ENCODE data around the gene OR52B6. TPM values are rescaled to one million over a fixed set of nuclear protein-coding genes. Genes with fewer than 3 reads are reported as not detected.

Gene OR52B6, protein sequence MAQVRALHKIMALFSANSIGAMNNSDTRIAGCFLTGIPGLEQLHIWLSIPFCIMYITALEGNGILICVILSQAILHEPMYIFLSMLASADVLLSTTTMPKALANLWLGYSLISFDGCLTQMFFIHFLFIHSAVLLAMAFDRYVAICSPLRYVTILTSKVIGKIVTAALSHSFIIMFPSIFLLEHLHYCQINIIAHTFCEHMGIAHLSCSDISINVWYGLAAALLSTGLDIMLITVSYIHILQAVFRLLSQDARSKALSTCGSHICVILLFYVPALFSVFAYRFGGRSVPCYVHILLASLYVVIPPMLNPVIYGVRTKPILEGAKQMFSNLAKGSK
- total RNA-seq: not detected
- not detected for polyA plus RNA-seq

DNA sequence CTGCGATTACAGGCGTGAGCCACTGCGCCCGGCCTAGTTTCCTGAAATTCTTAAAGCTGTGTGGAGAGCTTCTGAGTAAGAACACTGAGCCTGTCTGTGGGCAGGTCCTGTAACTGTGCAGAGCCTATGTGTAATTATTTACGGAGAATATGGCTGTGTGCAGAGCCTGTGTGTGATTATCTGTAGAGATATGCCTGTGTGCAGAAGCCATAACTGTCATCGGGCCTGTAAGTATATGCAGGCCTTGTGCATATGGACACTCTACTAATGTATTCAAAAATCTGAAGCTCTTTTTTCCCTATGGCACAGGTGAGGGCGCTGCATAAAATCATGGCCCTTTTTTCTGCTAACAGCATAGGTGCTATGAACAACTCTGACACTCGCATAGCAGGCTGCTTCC is at the start of gene OR52B6:
Gene OR52B6, plus strand, starts transcription at position 301 of the 400 bp plus-strand sequence. Its CDS starts 0 bp downstream, at position 301.
- Histone ChIP-seq H3K27ac (ENCODE audit: low read depth, low read length) (no peak within 1 kb of the TSS), H3K36me3 (ENCODE audit: insufficient read depth, low read length) (no peaks in the 10 kb centered on the region), H3K4me1 (ENCODE audit: insufficient read depth, low read length) (no peaks in the 10 kb centered on the region), H3K9me3 (ENCODE audit: control insufficient read depth in 1 of 2, low read length in 2 of 2) (no peaks in the 10 kb centered on the region), H3K4me3 (ENCODE audit: low read length in 2 of 2) (no peak within 1 kb of the TSS), H3K27me3 (ENCODE audit: insufficient read depth, low read length) (no peaks in the 10 kb centered on the region)
- Mint-ChIP-seq H3K9me3 (peaks cover 0 to 5% (median 0%) of the 10 kb centered on the region in 8 donors), H3K27me3 (peaks cover 0 to 1% of the 10 kb centered on the region in 2 donors), H3K4me1 (no peaks in the 10 kb centered on the region), H3K27ac (no peak within 1 kb of the TSS), H3K4me3 (no peak within 1 kb of the TSS), H3K36me3 (no peaks in the 10 kb centered on the region)
- CTCF ChIA-PET (ENCODE audit: partially characterized antibody): no interaction called here
- POLR2A ChIA-PET (ENCODE audit: partially characterized antibody): no interaction called here
- intact Hi-C loops (cut with micrococcal nuclease): no loop called here
- no peak for DNase-seq

DNA sequence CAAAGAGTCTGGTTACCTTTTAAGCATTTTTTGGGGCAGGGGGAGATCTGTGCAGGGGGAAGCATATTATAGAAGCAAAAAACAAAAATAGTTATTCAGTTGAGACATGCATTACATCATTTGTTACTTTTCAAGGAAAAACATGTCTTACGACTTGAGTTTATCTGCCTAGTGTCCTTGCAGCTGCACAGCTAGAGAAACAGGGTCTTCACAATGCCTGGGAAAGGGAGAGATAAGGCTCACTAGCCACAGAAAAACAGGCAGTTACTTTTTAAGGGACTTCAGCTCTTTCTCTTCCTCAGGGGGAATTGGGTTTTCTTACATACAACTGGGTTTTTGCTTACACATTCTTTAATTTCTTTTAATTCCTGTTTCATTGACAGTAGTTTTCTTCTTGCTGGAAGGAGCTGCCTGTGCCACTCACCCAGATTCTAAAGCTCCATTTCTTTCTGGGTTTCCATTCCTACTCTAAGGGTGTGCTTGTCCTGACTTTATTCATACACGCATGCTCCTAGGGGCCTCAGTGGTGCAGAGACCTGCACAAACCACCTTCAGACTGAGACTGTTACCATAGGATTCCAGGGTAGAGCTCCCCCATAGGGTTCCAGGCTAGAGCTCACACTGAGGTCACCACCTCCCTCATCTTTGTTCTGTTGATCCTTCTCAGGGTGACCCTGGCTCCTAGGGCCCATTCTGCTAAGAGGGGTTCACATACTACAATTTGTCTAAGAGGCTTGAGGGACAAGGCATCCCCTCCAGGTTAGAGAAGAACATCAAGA is 49.4 kb upstream of the OR52B6 start:
- POLR2A ChIA-PET (ENCODE audit: partially characterized antibody): no interaction called here
- no peaks in the 10 kb centered on the region for H3K4me1 Mint-ChIP-seq
- no peaks in the 10 kb centered on the region for H3K4me1 ChIP-seq (ENCODE audit: insufficient read depth, low read length)
- H3K4me3 Mint-ChIP-seq: no peak overlapping the region
- no peak for DNase-seq
- H3K27ac ChIP-seq (ENCODE audit: low read depth, low read length): no peak overlapping the region
- no peak overlapping the region for H3K4me3 ChIP-seq (ENCODE audit: low read length in 2 of 2)
- no peak overlapping the region for H3K27ac Mint-ChIP-seq
- intact Hi-C loops (cut with micrococcal nuclease): no loop called here
- CTCF ChIA-PET (ENCODE audit: partially characterized antibody): no interaction called here
- no peaks in the 10 kb centered on the region for H3K27me3 ChIP-seq (ENCODE audit: insufficient read depth, low read length)
- no peaks in the 10 kb centered on the region for H3K9me3 Mint-ChIP-seq
- H3K36me3 ChIP-seq (ENCODE audit: insufficient read depth, low read length): no peaks in the 10 kb centered on the region
- peaks cover 2 to 3% of the 10 kb centered on the region in 2 donors for H3K27me3 Mint-ChIP-seq
- H3K36me3 Mint-ChIP-seq: no peaks in the 10 kb centered on the region
- H3K9me3 ChIP-seq (ENCODE audit: control insufficient read depth in 1 of 2, low read length in 2 of 2): no peaks in the 10 kb centered on the region

DNA sequence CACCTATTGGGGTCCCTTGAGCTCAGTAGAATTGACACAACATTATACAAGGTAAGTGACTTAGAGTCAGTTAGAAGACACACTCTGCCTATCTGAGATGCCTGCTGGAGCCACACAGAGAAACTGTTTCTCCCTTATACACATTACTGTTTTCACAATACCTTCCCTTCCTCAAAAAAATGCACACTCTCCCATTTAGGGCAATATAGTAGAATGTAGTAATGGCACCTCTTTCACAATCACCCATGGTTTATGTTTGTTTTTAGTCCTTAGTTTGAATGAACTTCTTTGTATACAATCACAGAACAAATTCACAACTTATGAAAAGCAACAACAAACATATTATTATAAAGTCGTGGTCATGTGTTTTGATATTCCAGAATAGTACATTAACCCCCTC is 46.6 kb upstream of the OR52B6 start:
- H3K36me3 ChIP-seq (ENCODE audit: insufficient read depth, low read length): no peaks in the 10 kb centered on the region
- Mint-ChIP-seq H3K27me3 (peaks cover 0 to 3% of the 10 kb centered on the region in 2 donors), H3K36me3 (no peaks in the 10 kb centered on the region), H3K4me3 (no peak overlapping the region), H3K9me3 (peaks cover 0 to 11% (median 3%) of the 10 kb centered on the region in 8 donors), H3K4me1 (no peaks in the 10 kb centered on the region), H3K27ac (no peak overlapping the region)
- CTCF ChIA-PET (ENCODE audit: partially characterized antibody): no interaction called here
- H3K9me3 ChIP-seq (ENCODE audit: control insufficient read depth in 1 of 2, low read length in 2 of 2): no peaks in the 10 kb centered on the region
- no peak overlapping the region for H3K27ac ChIP-seq (ENCODE audit: low read depth, low read length)
- DNase-seq: no peak
- no peaks in the 10 kb centered on the region for H3K27me3 ChIP-seq (ENCODE audit: insufficient read depth, low read length)
- POLR2A ChIA-PET (ENCODE audit: partially characterized antibody): no interaction called here
- H3K4me1 ChIP-seq (ENCODE audit: insufficient read depth, low read length): no peaks in the 10 kb centered on the region
- intact Hi-C loops (cut with micrococcal nuclease): no loop called here
- no peak overlapping the region for H3K4me3 ChIP-seq (ENCODE audit: low read length in 2 of 2)

DNA sequence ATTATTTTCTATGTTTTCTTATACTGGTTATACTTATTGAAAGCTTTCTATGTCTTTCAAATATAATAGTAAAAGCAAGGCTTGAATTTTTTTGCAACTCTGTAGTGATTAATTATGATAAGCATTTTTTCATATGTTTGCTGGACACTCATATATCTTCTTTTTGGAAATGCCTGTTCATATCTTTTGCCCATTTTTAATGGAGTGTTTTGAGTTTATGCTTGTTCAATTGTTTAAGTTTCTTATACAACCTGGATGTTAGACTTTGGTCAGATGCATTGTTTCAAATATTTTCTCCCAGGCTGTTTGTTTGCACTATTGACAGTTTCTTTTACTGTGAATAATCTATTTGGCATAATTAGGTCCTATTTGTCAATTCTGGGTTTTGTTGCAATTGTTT is 44.2 kb upstream of the OR52B6 start:
- Histone ChIP-seq H3K27ac (ENCODE audit: low read depth, low read length) (no peak overlapping the region), H3K36me3 (ENCODE audit: insufficient read depth, low read length) (no peaks in the 10 kb centered on the region), H3K27me3 (ENCODE audit: insufficient read depth, low read length) (no peaks in the 10 kb centered on the region), H3K4me3 (ENCODE audit: low read length in 2 of 2) (no peak overlapping the region), H3K9me3 (ENCODE audit: control insufficient read depth in 1 of 2, low read length in 2 of 2) (no peaks in the 10 kb centered on the region), H3K4me1 (ENCODE audit: insufficient read depth, low read length) (no peaks in the 10 kb centered on the region)
- H3K27ac Mint-ChIP-seq: no peak overlapping the region
- intact Hi-C loops (cut with micrococcal nuclease): no loop called here
- peaks cover 0 to 11% (median 3%) of the 10 kb centered on the region in 8 donors for H3K9me3 Mint-ChIP-seq
- POLR2A ChIA-PET (ENCODE audit: partially characterized antibody): no interaction called here
- H3K4me1 Mint-ChIP-seq: no peaks in the 10 kb centered on the region
- DNase-seq: no peak
- no peak overlapping the region for H3K4me3 Mint-ChIP-seq
- H3K36me3 Mint-ChIP-seq: no peaks in the 10 kb centered on the region
- CTCF ChIA-PET (ENCODE audit: partially characterized antibody): no interaction called here
- H3K27me3 Mint-ChIP-seq: peaks cover 1 to 3% of the 10 kb centered on the region in 2 donors

DNA sequence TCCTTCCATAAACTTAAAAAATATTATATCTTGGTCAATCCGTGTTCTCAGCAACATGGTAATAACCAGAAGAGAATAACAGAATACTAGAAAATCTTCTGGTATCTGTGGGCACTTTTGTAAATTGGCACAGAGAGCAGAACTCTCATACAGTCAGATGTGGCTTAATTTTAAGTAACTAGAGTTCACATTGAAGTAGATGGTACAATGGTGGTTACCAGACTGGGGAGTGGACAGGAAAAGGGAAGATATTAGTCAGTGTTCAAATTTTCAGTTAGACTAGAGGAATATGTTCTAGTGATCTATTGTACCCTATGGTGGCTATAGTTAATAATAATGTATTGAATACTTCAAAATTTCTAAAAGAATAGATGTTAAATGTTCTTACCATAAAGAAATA is 39.2 kb upstream of the OR52B6 start:
- H3K4me3 Mint-ChIP-seq: no peak overlapping the region
- H3K27me3 Mint-ChIP-seq: peaks cover 1% of the 10 kb centered on the region in 2 donors
- Histone ChIP-seq H3K36me3 (ENCODE audit: insufficient read depth, low read length) (no peaks in the 10 kb centered on the region), H3K4me3 (ENCODE audit: low read length in 2 of 2) (no peak overlapping the region), H3K27me3 (ENCODE audit: insufficient read depth, low read length) (no peaks in the 10 kb centered on the region), H3K27ac (ENCODE audit: low read depth, low read length) (no peak overlapping the region), H3K4me1 (ENCODE audit: insufficient read depth, low read length) (no peaks in the 10 kb centered on the region), H3K9me3 (ENCODE audit: control insufficient read depth in 1 of 2, low read length in 2 of 2) (no peaks in the 10 kb centered on the region)
- CTCF ChIA-PET (ENCODE audit: partially characterized antibody): no interaction called here
- no peak for DNase-seq
- H3K27ac Mint-ChIP-seq: no peak overlapping the region
- H3K4me1 Mint-ChIP-seq: no peaks in the 10 kb centered on the region
- H3K9me3 Mint-ChIP-seq: peaks cover 0 to 11% (median 3%) of the 10 kb centered on the region in 8 donors
- H3K36me3 Mint-ChIP-seq: no peaks in the 10 kb centered on the region
- POLR2A ChIA-PET (ENCODE audit: partially characterized antibody): no interaction called here
- intact Hi-C loops (cut with micrococcal nuclease): no loop called here

DNA sequence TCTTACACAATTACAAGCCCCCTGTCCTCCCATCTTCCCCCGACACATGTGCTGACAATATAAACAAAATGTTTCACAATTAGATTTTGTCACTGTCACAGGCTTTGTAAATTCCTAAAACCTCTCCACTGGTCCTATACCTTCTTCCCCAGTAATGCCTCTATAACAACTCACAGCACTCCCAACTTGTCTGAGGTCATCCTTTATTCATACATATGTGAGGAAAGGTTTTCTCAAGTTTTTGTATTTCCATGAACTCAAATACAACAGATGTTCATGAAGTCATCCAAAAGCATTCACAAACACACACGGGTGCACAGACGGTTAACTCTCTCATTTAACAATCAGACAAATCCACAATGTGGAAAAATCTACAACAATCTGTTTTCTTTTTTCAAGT is 34.2 kb upstream of the OR52B6 start:
- H3K4me1 ChIP-seq (ENCODE audit: insufficient read depth, low read length): no peaks in the 10 kb centered on the region
- no peaks in the 10 kb centered on the region for H3K4me1 Mint-ChIP-seq
- H3K27me3 Mint-ChIP-seq: peaks cover under 1 to 4% of the 10 kb centered on the region in 2 donors
- H3K4me3 ChIP-seq (ENCODE audit: low read length in 2 of 2): no peak overlapping the region
- no peak overlapping the region for H3K27ac ChIP-seq (ENCODE audit: low read depth, low read length)
- ChIA-PET CTCF (ENCODE audit: partially characterized antibody) (no interaction called here), POLR2A (ENCODE audit: partially characterized antibody) (no interaction called here)
- H3K9me3 ChIP-seq (ENCODE audit: control insufficient read depth in 1 of 2, low read length in 2 of 2): no peaks in the 10 kb centered on the region
- DNase-seq: no peak
- no peak overlapping the region for H3K27ac Mint-ChIP-seq
- H3K27me3 ChIP-seq (ENCODE audit: insufficient read depth, low read length): no peaks in the 10 kb centered on the region
- intact Hi-C loops (cut with micrococcal nuclease): no loop called here
- H3K9me3 Mint-ChIP-seq: peaks cover 0 to under 1% (median 0%) of the 10 kb centered on the region in 8 donors
- H3K36me3 ChIP-seq (ENCODE audit: insufficient read depth, low read length): no peaks in the 10 kb centered on the region
- H3K4me3 Mint-ChIP-seq: no peak overlapping the region
- H3K36me3 Mint-ChIP-seq: no peaks in the 10 kb centered on the region

DNA sequence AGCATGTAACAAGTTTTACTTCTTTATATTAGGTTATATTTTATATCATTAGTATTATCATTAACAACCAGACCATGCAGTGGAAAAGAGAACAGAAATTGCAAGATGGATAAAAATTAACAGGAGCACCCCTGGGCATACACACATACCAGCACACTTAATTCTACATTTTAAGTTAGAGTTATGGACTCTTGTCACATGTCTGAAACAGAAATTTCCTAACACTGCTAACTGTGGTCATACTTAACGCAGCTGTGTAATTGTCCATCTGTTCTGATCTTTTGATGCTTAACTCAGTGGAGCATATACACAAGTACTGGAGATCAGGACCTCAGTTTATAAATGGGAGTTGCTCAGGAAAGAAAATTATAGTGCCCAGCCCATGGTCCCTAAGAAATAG is 32.7 kb upstream of the OR52B6 start:
- H3K36me3 ChIP-seq (ENCODE audit: insufficient read depth, low read length): no peaks in the 10 kb centered on the region
- no peaks in the 10 kb centered on the region for H3K9me3 ChIP-seq (ENCODE audit: control insufficient read depth in 1 of 2, low read length in 2 of 2)
- ChIA-PET POLR2A (ENCODE audit: partially characterized antibody) (no interaction called here), CTCF (ENCODE audit: partially characterized antibody) (no interaction called here)
- no peak overlapping the region for H3K4me3 Mint-ChIP-seq
- intact Hi-C loops (cut with micrococcal nuclease): no loop called here
- no peak overlapping the region for H3K27ac Mint-ChIP-seq
- no peaks in the 10 kb centered on the region for H3K4me1 ChIP-seq (ENCODE audit: insufficient read depth, low read length)
- no peak overlapping the region for H3K4me3 ChIP-seq (ENCODE audit: low read length in 2 of 2)
- H3K9me3 Mint-ChIP-seq: peaks cover 0 to 3% (median 0%) of the 10 kb centered on the region in 8 donors
- peaks cover 4 to 12% of the 10 kb centered on the region in 2 donors for H3K27me3 Mint-ChIP-seq
- no peak overlapping the region for H3K27ac ChIP-seq (ENCODE audit: low read depth, low read length)
- H3K36me3 Mint-ChIP-seq: no peaks in the 10 kb centered on the region
- H3K4me1 Mint-ChIP-seq: no peaks in the 10 kb centered on the region
- no peaks in the 10 kb centered on the region for H3K27me3 ChIP-seq (ENCODE audit: insufficient read depth, low read length)
- DNase-seq: no peak
